Activated naive CD4-positive, alpha-beta T cell treated with anti-CD3 and anti-CD28 coated beads, Interleukin-2, amount 50 U/mL, for 24 hours (primary cell): Measurements from ENCODE around the gene CCL16.
"Not testable (repeated sequence)": the region's sequence is repeated elsewhere in the genome, so short reads cannot be mapped to it uniquely, and the experiment has no call there.

Experiments used
- H3K27ac Mint-ChIP-seq: one replicate; pipeline ENCODE4 v1.8.0; 2021; ENCODE audit warnings: mild to moderate bottlenecking, mixed read lengths
- H3K27me3 Mint-ChIP-seq: one replicate; pipeline ENCODE4 v1.8.0; 2021; ENCODE audit warnings: mixed read lengths
- H3K36me3 Mint-ChIP-seq: one replicate; pipeline ENCODE4 v1.8.0; 2021; ENCODE audit warnings: mixed read lengths
- H3K4me1 Mint-ChIP-seq: one replicate; pipeline ENCODE4 v1.8.0; 2021; ENCODE audit warnings: mixed read lengths
- H3K4me3 Mint-ChIP-seq: one replicate; pipeline ENCODE4 v1.8.0; 2021; ENCODE audit warnings: mild to moderate bottlenecking, mixed read lengths
- H3K9me3 Mint-ChIP-seq: one replicate; pipeline ENCODE4 v1.8.0; 2021; ENCODE audit warnings: mixed read lengths

Gene CCL16

DNA sequence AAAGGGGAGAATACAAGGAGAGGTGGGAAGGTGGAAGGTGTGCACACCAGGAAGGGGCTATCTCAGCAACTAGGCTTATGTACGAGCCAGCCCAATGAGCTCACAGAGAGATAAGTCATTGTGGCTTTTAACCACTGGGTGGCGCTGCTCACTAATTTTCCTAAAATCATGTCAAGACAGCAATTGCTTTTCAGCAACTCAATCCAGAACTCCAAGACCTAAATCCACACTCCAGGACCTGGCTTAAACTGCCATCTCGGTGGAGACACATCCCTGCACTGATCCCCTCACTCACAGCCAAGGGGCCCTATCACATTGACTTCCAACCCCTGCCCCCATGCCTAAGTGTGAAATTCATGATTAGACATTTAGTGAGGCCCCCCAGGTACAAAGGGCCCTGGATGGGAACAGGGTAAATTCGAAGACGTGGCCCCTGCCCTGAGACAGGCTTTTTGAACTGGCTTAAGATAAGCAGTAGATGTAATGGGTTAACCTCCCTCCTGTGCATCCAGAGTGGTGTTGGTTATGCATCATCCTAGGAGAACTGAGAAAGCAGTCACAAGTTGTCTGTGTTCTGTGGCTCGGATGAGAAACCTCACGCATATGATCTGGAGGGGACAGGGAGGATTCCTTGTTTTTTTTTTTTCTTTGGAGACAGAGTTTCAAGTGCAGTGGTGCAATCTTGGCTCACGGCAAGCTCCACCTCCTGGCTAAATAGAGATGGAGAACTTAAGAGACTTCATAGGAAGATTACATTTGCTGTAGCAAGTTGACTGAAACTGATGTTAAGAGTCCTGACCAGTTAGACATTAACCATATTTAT, 11.5 kb downstream of the CCL16 start:
- H3K27ac Mint-ChIP-seq = no peak overlapping the region
- H3K9me3 Mint-ChIP-seq = no peaks in the 10 kb centered on the region
- H3K36me3 Mint-ChIP-seq = no peaks in the 10 kb centered on the region
- H3K27me3 Mint-ChIP-seq = no peaks in the 10 kb centered on the region
- H3K4me3 Mint-ChIP-seq = no peak overlapping the region
- no peaks in the 10 kb centered on the region for H3K4me1 Mint-ChIP-seq

DNA sequence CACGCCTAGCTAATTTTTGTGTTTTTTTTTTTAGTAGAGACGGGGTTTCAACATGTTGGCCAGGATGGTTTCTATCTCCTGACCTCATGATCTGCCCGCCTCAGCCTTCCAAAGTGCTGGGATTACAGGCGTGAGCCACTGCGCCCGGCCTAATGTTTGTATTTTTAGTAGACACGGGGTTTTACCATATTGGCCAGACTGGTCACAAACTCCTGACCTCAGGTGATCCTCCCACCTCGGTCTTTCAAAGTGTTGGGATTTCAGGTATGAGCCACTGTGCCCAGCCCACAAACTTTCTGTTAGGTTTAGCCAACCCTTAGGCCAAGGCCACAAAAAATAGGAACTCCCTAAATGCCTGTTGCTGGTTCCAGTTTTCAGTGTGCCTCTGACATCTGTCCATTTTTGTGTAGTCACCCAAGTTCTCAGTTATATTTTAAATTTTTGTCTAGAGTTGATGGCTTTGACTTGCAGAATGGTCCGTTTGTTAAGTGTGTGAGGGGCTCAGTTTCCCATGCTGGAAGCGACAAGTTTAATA, 12.7 kb downstream of the CCL16 start:
- Mint-ChIP-seq H3K27ac (no peak overlapping the region), H3K36me3 (no peaks in the 10 kb centered on the region), H3K4me3 (no peak overlapping the region), H3K4me1 (no peaks in the 10 kb centered on the region), H3K27me3 (no peaks in the 10 kb centered on the region), H3K9me3 (no peaks in the 10 kb centered on the region)

DNA sequence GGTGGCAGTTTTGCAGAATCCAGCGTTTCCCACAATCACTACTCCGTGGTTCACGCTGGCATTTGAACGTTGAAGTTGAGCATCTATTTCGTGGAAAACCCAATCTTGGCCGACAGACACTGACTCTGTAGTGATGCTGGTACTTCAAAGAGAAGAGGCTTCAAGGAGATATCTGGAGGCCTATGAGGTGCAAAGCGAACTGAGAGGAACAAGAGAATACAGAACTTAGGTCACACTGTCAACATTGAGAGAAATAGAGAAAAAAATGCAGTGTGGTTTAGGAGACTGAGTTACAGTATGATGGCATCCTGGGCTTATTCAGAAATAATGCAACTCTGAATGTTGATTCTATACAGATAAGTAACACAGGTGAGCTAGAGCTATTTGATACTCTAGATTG, 16.0 kb downstream of the CCL16 start:
- Mint-ChIP-seq H3K36me3 (no peaks in the 10 kb centered on the region), H3K27ac (no peak overlapping the region), H3K4me1 (no peaks in the 10 kb centered on the region), H3K9me3 (no peaks in the 10 kb centered on the region), H3K4me3 (no peak overlapping the region), H3K27me3 (no peaks in the 10 kb centered on the region)

GRCh38 chr17:35963663-35964062, 17.6 kb downstream of the CCL16 start:
- H3K27me3 Mint-ChIP-seq = peaks cover 3% of the 10 kb centered on the region
- H3K4me3 Mint-ChIP-seq = no peak overlapping the region
- H3K4me1 Mint-ChIP-seq = no peaks in the 10 kb centered on the region
- no peak overlapping the region for H3K27ac Mint-ChIP-seq
- H3K9me3 Mint-ChIP-seq = no peaks in the 10 kb centered on the region
- no peaks in the 10 kb centered on the region for H3K36me3 Mint-ChIP-seq

GRCh38 chr17:35953720-35954119, 27.6 kb downstream of the CCL16 start:
- Mint-ChIP-seq H3K27ac (no peak overlapping the region), H3K36me3 (no peaks in the 10 kb centered on the region), H3K9me3 (no peaks in the 10 kb centered on the region), H3K27me3 (peaks cover 3% of the 10 kb centered on the region), H3K4me1 (no peaks in the 10 kb centered on the region), H3K4me3 (no peak overlapping the region)

DNA sequence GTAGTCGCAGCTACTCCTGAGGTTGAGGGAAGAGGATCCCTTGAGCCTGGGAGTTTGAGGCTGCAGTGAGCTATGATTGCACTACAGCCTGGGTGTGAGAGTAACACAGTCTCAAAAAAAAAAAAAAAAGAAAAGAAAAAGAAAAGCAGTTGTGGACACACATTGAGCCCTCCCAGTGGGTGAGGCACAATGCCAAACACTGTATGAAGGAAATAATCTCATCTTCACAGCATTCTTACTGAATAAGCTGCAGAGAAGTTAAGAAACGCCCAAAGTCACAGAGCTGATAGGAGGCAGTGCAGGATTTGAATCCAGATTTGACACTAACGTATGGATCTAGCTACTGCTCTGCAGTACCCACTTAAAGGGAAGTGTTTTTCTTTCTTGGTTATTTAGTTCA, 31.9 kb downstream of the CCL16 start:
- no peak overlapping the region for H3K27ac Mint-ChIP-seq
- H3K9me3 Mint-ChIP-seq = no peaks in the 10 kb centered on the region
- no peaks in the 10 kb centered on the region for H3K36me3 Mint-ChIP-seq
- no peak overlapping the region for H3K4me3 Mint-ChIP-seq
- no peaks in the 10 kb centered on the region for H3K27me3 Mint-ChIP-seq
- no peaks in the 10 kb centered on the region for H3K4me1 Mint-ChIP-seq

DNA sequence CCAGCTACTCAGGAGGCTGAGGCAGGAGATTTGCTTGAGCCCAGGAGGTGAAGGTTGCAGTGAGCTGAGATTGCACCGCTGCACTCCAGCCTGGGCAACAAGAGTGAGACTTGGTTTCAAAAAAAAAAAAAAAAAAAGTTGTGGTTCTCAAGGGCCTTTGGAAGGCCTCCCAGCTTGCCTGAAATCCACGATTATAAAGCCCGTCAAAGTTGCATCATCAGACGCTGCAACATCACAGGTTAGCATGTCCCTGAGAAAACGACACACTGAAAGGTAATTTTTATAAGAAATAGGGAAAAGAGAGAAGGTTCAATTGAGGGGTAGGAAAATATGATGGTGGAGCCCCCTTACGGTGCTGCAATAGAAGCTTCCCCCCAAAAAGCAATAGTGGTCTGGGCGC, 33.2 kb downstream of the CCL16 start:
- Mint-ChIP-seq H3K36me3 (no peaks in the 10 kb centered on the region), H3K4me3 (no peak overlapping the region), H3K4me1 (no peaks in the 10 kb centered on the region), H3K27me3 (no peaks in the 10 kb centered on the region), H3K27ac (no peak overlapping the region), H3K9me3 (no peaks in the 10 kb centered on the region)

- no peaks in the 10 kb centered on the region for H3K9me3 Mint-ChIP-seq
- no peaks in the 10 kb centered on the region for H3K27me3 Mint-ChIP-seq
- H3K36me3 Mint-ChIP-seq = no peaks in the 10 kb centered on the region
- H3K4me3 Mint-ChIP-seq = no peak overlapping the region
- no peaks in the 10 kb centered on the region for H3K4me1 Mint-ChIP-seq
- no peak overlapping the region for H3K27ac Mint-ChIP-seq
Measured at GRCh38 chr17:35947156-35947585, 34.1 kb downstream of the CCL16 start.

GRCh38 chr17:35944151-35944550, 37.1 kb downstream of the CCL16 start:
- no peak overlapping the region for H3K4me3 Mint-ChIP-seq
- H3K27ac Mint-ChIP-seq = no peak overlapping the region
- H3K9me3 Mint-ChIP-seq = no peaks in the 10 kb centered on the region
- no peaks in the 10 kb centered on the region for H3K4me1 Mint-ChIP-seq
- H3K36me3 Mint-ChIP-seq = no peaks in the 10 kb centered on the region
- no peaks in the 10 kb centered on the region for H3K27me3 Mint-ChIP-seq

DNA sequence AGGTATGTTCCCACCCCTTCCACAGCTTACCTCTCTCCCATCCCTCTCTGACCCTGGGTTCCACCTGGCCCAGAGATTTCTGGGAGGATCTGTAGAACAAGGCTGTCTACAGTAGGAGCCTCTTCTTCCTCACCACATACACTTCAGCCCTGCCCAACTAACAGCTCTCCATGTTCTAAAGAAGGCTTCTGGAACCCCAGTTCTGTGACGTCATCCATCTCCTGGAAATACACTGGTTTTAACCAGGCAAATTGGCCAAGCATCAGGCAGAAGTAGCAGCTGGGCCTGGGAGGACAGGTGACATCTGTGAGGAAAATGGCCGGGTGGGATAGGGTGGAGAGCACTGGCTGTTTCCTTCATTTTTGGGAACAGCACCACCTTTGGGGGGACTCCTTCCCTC, 37.8 kb downstream of the CCL16 start, which contains the start of gene LYZL6:
TSS of gene LYZL6 (minus strand) at position 177 of the 400 bp plus-strand sequence. CDS start 4,357 bp downstream, outside the sequence.
- H3K4me1 Mint-ChIP-seq = no peaks in the 10 kb centered on the region
- H3K27me3 Mint-ChIP-seq = no peaks in the 10 kb centered on the region
- no peak within 1 kb of the TSS for H3K4me3 Mint-ChIP-seq
- no peaks in the 10 kb centered on the region for H3K36me3 Mint-ChIP-seq
- H3K9me3 Mint-ChIP-seq = no peaks in the 10 kb centered on the region
- no peak within 1 kb of the TSS for H3K27ac Mint-ChIP-seq

DNA sequence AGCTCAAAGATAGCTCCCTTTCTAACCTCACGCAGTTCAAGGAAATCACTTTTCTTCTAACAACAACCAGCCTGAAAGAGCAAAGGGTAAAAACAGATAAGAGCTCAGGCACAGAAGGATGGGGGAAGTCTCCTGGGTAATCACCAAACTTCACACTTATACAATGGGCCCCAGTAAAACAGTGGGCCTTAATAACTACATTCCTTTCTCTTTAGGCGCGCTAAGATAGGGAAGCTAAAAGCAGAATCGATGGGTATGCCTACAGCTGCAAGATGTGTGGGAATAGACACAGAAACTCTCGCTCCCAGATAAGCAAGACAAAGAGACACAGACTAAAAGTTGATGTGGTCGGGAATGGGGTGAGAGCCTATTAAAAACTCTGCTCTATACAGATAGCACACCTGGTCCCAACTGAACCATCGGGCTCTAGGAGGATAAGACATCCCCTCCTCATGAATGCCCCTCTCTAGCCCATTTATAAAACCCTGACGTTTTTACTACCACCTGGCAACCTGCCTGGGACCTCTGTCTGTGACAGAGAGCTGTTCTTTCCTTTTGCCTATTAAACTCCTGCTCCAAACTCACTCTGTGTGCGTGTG, 38.6 kb downstream of the CCL16 start:
- H3K4me3 Mint-ChIP-seq = no peak overlapping the region
- no peaks in the 10 kb centered on the region for H3K27me3 Mint-ChIP-seq
- H3K27ac Mint-ChIP-seq = no peak overlapping the region
- no peaks in the 10 kb centered on the region for H3K4me1 Mint-ChIP-seq
- H3K9me3 Mint-ChIP-seq = no peaks in the 10 kb centered on the region
- no peaks in the 10 kb centered on the region for H3K36me3 Mint-ChIP-seq

GRCh38 chr17:35938492-35938891, 42.8 kb downstream of the CCL16 start:
- not testable (repeated sequence) for H3K27me3 Mint-ChIP-seq, H3K36me3 Mint-ChIP-seq, H3K4me1 Mint-ChIP-seq, H3K4me3 Mint-ChIP-seq, H3K9me3 Mint-ChIP-seq, H3K27ac Mint-ChIP-seq

GRCh38 chr17:35936063-35936462, 45.2 kb downstream of the CCL16 start:
- H3K27ac Mint-ChIP-seq = no peak overlapping the region
- H3K4me1 Mint-ChIP-seq = no peaks in the 10 kb centered on the region

DNA sequence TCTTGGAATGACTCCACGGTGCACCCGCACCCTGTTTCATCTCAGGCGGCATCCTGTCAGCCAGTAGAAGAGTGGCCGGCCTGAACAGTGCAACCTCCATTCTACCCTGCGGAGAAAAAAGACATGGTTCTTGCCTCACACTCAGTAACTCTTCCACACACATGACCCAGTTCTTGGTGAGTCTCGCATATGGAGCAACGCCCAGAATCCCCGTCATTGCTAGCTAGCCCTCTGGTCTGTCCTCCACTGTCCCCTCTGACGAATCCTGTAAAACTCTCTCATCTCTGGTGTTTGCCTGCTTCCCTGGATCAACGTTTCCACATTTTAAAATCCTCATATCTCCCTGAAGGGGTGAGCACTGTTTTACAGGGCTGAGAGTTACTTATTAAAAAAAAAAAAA, 46.5 kb downstream of the CCL16 start:
- Mint-ChIP-seq H3K9me3 (no peaks in the 10 kb centered on the region), H3K4me1 (peaks cover 12% of the 10 kb centered on the region), H3K36me3 (no peaks in the 10 kb centered on the region), H3K4me3 (no peak overlapping the region), H3K27ac (peak overlapping the region; percentile 48), H3K27me3 (no peaks in the 10 kb centered on the region)

More at GRCh38 chr17:35936063-35936462, 45.2 kb downstream of the CCL16 start:
- Mint-ChIP-seq H3K36me3 (no peaks in the 10 kb centered on the region), H3K9me3 (no peaks in the 10 kb centered on the region), H3K4me3 (no peak overlapping the region), H3K27me3 (no peaks in the 10 kb centered on the region)

DNA sequence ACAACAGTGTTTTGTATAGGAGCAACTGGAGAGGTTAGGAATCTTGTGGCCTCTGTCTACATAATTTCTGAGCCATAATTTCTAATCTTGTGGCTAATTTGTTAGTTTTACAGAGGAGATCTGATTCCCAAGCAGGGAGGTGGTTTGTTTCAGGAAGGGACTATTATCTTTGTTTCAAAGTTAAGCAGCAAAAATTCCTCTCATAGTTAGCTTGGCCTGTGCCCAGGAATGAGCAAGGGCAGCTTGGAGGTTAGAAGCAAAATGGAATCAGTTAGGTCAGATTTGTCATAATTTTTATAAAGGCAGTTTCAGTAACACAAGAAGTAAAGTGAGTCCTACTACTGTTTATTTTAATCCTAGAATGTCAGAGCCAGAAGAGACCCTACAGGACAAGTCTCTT, 48.7 kb downstream of the CCL16 start:
- no peaks in the 10 kb centered on the region for H3K9me3 Mint-ChIP-seq
- no peak overlapping the region for H3K27ac Mint-ChIP-seq
- H3K27me3 Mint-ChIP-seq = no peaks in the 10 kb centered on the region
- no peaks in the 10 kb centered on the region for H3K36me3 Mint-ChIP-seq
- no peak overlapping the region for H3K4me3 Mint-ChIP-seq
- peaks cover 15% of the 10 kb centered on the region for H3K4me1 Mint-ChIP-seq

GRCh38 chr17:35931794-35932425, 49.4 kb downstream of the CCL16 start:
- no peaks in the 10 kb centered on the region for H3K36me3 Mint-ChIP-seq
- no peak overlapping the region for H3K27ac Mint-ChIP-seq
- no peaks in the 10 kb centered on the region for H3K27me3 Mint-ChIP-seq
- H3K4me1 Mint-ChIP-seq = peaks cover 15% of the 10 kb centered on the region
- no peaks in the 10 kb centered on the region for H3K9me3 Mint-ChIP-seq
- H3K4me3 Mint-ChIP-seq = no peak overlapping the region
